SU-DHL-6 (cell line): ENCODE measurements around the gene CBLB.

Experiments used
- H2AFZ ChIP-seq: fragments of 200-600 bp; sonication (generic); 2 replicates; pipeline ENCODE4 v1.6.1; 2014; ENCODE audit warnings: low read depth, mild to moderate bottlenecking, moderate library complexity, mixed read lengths, antibody characterized with exemption, low read length; ENCODE audit not compliant: severe bottlenecking
- H3F3A ChIP-seq: fragments of 200-600 bp; shearing (Covaris generic); 2 replicates; pipeline ENCODE4 v1.6.0; 2016; ENCODE audit warnings: antibody characterized with exemption, mild to moderate bottlenecking; ENCODE audit not compliant: insufficient read depth
- H3K27ac ChIP-seq: fragments of 200-600 bp; sonication (generic); 2 replicates; pipeline ENCODE4 v1.5.1; 2016; ENCODE audit warnings: low read depth, mild to moderate bottlenecking, low read length, moderate library complexity, mixed read lengths
- H3K27me3 ChIP-seq: fragments of 200-600 bp; sonication (generic), shearing (Covaris generic); 2 replicates; pipeline ENCODE4 v1.6.0; 2014; ENCODE audit warnings: mild to moderate bottlenecking, low read length
- H3K36me3 ChIP-seq: fragments of 200-600 bp; sonication (generic); 2 replicates; pipeline ENCODE4 v1.6.1; 2014; ENCODE audit warnings: mild to moderate bottlenecking, low read length, mixed read lengths
- H3K4me2 ChIP-seq: fragments of 300-600, 200-600 bp; shearing (Covaris generic), sonication (generic); 2 replicates; pipeline ENCODE4 v1.6.0; 2014; ENCODE audit warnings: low read length, low read depth, mild to moderate bottlenecking; ENCODE audit not compliant: poor library complexity, severe bottlenecking
- H3K4me3 ChIP-seq: fragments of 200-600 bp; sonication (generic); 2 replicates; pipeline ENCODE4 v1.5.1; 2014; ENCODE audit warnings: antibody characterized with exemption, low read length, mild to moderate bottlenecking, mixed read lengths; ENCODE audit not compliant: insufficient read depth, poor library complexity, severe bottlenecking
- H3K79me2 ChIP-seq: fragments of 200-600 bp; sonication (generic); 2 replicates; pipeline ENCODE4 v1.6.1; 2014; ENCODE audit warnings: mild to moderate bottlenecking, low read length, moderate library complexity; ENCODE audit not compliant: insufficient read depth
- H3K9ac ChIP-seq: fragments of 200-600 bp; sonication (generic); 2 replicates; pipeline ENCODE4 v1.7.0; 2014; ENCODE audit warnings: mild to moderate bottlenecking, low read length
- H3K9me2 ChIP-seq: fragments of 200-600 bp; sonication (generic); replicated peaks from 2 replicates; pipeline ENCODE4 v1.6.1; 2014; ENCODE audit warnings: low read length; ENCODE audit not compliant: insufficient read depth
- H3K9me3 ChIP-seq: fragments of 200-600 bp; sonication (generic); 2 replicates; pipeline ENCODE4 v1.6.1; 2014; ENCODE audit warnings: low read length, mixed read lengths; ENCODE audit not compliant: insufficient read depth
- H4K20me1 ChIP-seq: fragments of 200-600 bp; sonication (generic); 2 replicates; pipeline ENCODE4 v1.6.1; 2014; ENCODE audit warnings: low read depth, mild to moderate bottlenecking, antibody characterized with exemption, low read length, moderate library complexity, mixed read lengths
- EZH2phosphoT487 ChIP-seq: fragments of 200-600 bp; sonication (generic), shearing (Covaris generic); conservative IDR thresholded peaks from 2 replicates; pipeline ENCODE4 v1.6.1; 2018; ENCODE audit warnings: mild to moderate bottlenecking, antibody characterized with exemption, low read length, moderate library complexity, mixed read lengths
- TF ChIP-seq, protein P1 (sequence below): fragments of 200-600 bp; sonication (generic); IDR thresholded peaks from one replicate; pipeline ENCODE4 v1.5.1; 2017; ENCODE audit warnings: antibody characterized with exemption, mild to moderate bottlenecking, low read length, moderate library complexity; ENCODE audit not compliant: insufficient read depth, poor library complexity, severe bottlenecking

The CBLB gene

DNA sequence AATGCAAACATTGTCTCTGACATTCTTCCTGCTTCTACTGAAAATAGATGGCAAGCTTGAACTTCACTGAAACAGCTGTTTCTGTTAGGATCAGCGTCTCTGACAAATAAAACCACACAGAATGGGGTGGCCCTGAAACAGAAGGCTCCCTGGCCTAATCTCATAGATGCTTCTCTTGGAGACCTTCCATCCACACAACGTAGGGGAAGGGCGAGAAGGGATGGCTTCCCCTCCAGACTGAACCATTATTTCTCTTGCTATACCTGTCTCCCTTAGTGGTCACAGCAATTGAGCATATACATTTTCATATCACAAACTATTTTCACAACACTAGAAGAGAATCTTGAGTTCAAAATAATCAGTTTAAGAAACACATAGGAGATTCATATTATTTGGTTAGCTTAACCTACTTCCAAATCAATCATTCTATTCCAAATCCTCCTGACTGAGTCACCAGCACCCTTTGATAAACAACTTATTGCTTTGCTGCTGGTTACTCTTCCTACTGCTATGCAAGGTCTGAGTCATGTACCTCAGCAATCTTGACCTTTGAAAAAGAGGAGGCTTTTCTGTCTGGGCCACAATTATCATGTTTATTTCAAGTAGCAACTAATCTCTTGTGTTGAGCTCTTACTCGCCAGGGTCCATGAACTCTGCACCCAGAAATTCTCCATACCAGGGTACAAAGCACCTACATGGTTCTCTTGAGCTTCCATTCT, 45.5 kb downstream of the CBLB start:
- peak overlapping the region; percentile 95 for H3K27ac ChIP-seq
- no peak for TF ChIP-seq EZH2phosphoT487
- TF ChIP-seq, protein P1, sequence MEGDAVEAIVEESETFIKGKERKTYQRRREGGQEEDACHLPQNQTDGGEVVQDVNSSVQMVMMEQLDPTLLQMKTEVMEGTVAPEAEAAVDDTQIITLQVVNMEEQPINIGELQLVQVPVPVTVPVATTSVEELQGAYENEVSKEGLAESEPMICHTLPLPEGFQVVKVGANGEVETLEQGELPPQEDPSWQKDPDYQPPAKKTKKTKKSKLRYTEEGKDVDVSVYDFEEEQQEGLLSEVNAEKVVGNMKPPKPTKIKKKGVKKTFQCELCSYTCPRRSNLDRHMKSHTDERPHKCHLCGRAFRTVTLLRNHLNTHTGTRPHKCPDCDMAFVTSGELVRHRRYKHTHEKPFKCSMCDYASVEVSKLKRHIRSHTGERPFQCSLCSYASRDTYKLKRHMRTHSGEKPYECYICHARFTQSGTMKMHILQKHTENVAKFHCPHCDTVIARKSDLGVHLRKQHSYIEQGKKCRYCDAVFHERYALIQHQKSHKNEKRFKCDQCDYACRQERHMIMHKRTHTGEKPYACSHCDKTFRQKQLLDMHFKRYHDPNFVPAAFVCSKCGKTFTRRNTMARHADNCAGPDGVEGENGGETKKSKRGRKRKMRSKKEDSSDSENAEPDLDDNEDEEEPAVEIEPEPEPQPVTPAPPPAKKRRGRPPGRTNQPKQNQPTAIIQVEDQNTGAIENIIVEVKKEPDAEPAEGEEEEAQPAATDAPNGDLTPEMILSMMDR: no peak
- H3K9me2 ChIP-seq: no peaks in the 10 kb centered on the region
- H3K4me2 ChIP-seq: peak overlapping the region; percentile 66
- no peaks in the 10 kb centered on the region for H3K9me3 ChIP-seq
- H3K27me3 ChIP-seq: no peaks in the 10 kb centered on the region
- H3K9ac ChIP-seq: peak overlapping the region; percentile 33
- H4K20me1 ChIP-seq: no peaks in the 10 kb centered on the region
- H3K4me3 ChIP-seq: peak overlapping the region; percentile 35
- peaks cover 92% of the 10 kb centered on the region for H3K79me2 ChIP-seq
- H2AFZ ChIP-seq: no peak overlapping the region
- H3K36me3 ChIP-seq: no peaks in the 10 kb centered on the region; the same call in 1 of the 2 replicates
- peaks cover 78% of the 10 kb centered on the region for H3F3A ChIP-seq

DNA sequence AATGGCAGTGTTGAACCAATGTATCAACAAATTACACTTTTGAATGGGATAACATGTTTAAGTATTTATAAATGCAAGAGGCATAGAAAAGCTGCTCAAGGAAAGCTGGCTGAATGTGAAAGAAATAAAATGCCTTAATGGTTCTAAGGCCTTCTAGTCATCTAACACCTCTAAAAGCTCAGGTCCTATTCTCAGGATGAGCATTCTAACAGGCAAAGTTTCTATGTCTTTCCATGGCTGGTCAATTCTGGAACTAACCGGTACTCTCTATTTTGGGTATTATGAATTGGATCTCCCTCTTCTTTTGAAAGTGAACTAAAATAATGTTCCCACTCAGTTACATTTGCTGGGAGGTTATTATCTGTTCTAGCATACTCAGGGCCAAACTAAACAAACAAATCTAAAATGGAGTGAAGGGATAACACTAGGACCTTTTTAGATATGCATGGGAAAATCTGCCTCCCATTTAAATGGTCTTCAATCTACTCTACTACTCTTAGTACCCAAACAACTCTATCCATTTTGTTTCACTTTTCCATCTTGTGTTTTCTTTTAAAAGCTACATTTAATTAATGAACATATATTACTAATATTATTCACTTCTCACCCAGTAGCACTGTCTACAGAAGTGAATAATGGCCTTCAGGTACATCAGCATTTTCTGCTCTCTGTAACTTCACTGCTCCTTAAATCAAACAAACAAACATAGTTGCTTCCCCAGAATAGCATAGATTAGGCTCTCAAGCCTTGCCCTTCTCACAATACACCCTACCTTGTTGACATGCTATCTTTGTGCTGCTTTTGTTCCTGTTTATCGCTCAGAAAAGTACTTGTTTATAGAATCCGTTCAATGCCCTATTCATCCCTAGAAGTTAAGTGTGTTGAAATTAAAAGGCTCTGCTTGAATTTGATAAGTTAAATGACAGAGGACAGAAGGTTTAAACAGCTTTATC, 46.4 kb downstream of the CBLB start:
- Histone ChIP-seq H3K9ac (peak overlapping the region; percentile 33), H4K20me1 (no peaks in the 10 kb centered on the region), H3K4me3 (peak overlapping the region; percentile 35), H2AFZ (no peak overlapping the region), H3K9me3 (no peaks in the 10 kb centered on the region), H3K36me3 (no peaks in the 10 kb centered on the region; the same call in 1 of the 2 replicates), H3K4me2 (peak overlapping the region; percentile 66), H3K27ac (peak overlapping the region; percentile 95), H3K27me3 (no peaks in the 10 kb centered on the region), H3K9me2 (no peaks in the 10 kb centered on the region), H3F3A (peaks cover 80% of the 10 kb centered on the region), H3K79me2 (peaks cover 92% of the 10 kb centered on the region)
- TF ChIP-seq, protein P1: no peak

DNA sequence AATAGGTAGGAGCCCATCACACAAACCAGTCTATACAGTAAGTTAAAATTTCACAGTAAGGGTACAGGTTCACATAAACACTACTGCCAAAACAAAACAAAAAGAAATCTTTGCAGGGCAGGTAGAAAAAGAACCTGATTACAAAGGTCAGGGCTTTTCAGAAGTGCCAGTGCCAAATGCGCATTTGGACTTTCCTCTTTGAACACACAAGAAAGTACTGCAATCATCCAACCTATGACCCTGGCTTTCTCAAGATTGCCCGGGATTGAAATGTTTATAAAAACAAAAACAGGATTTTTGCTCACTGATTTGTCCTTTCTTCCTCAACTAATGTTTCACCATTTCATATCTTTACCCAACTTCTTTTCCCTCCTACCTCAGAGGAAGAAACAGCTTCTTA, 47.4 kb downstream of the CBLB start:
- H4K20me1 ChIP-seq: no peaks in the 10 kb centered on the region
- H3K9me3 ChIP-seq: no peaks in the 10 kb centered on the region
- no peaks in the 10 kb centered on the region for H3K27me3 ChIP-seq
- H3F3A ChIP-seq: peaks cover 81% of the 10 kb centered on the region
- peaks cover 92% of the 10 kb centered on the region for H3K79me2 ChIP-seq
- no peaks in the 10 kb centered on the region for H3K9me2 ChIP-seq
- no peaks in the 10 kb centered on the region; the same call in 1 of the 2 replicates for H3K36me3 ChIP-seq
- no peak overlapping the region for H2AFZ ChIP-seq
- peak overlapping the region; percentile 66 for H3K4me2 ChIP-seq
- H3K4me3 ChIP-seq: no peak overlapping the region
- peak overlapping the region; percentile 37 for H3K9ac ChIP-seq
- TF ChIP-seq EZH2phosphoT487: no peak
- TF ChIP-seq, protein P1: no peak
- H3K27ac ChIP-seq: peak overlapping the region; percentile 95
